ENCODE data around the gene NRBF2.

NRBF2 gene

DNA sequence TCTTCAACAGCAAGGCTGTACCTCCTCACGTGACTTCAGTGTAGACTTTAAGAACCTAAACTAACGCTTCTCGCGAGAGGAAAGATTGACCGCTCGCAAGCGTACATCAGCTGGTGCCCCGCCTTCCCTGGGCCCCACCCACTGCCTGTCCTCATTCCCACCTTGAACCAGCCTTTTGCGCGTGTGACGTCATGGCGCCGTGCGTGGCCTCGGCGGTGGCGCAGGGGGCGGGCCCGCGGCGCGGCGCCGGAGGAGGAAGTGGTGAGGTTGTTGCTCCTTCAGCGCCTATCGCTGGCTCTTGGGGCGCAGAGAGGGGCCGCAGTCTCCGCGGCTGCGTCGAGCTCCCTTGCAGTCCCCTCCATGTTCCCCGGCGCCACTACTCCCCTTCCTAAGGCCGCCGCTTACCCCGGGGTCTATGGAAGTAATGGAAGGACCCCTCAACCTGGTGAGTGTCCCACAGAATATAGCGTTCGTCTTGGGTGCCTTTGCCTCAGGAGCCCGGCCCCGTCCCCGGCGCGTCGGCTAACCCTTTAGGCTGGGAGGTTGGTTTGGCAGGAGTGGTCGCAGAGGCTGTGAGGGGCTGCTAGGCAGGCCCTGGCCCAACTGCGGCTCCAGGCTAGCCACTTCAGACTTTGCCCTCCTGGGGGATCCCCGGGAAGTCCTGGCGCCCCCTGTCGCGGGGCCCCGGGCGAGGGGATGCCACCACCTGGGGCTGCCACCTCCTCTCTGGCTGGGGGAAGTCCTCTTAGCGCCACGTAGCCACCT is at the start of gene NRBF2:
Gene NRBF2, plus strand, starts transcription at position 273 of the 765 bp plus-strand sequence. Its CDS starts 143 bp downstream, at position 416.
- TF ChIP-seq GATA2 (IDR thresholded peaks at IDR 0.05; ENCODE audit: low read depth, low read length) (no peak), GATA3 (IDR thresholded peaks at IDR 0.05; ENCODE audit: low read depth, low read length) (no peak)

DNA sequence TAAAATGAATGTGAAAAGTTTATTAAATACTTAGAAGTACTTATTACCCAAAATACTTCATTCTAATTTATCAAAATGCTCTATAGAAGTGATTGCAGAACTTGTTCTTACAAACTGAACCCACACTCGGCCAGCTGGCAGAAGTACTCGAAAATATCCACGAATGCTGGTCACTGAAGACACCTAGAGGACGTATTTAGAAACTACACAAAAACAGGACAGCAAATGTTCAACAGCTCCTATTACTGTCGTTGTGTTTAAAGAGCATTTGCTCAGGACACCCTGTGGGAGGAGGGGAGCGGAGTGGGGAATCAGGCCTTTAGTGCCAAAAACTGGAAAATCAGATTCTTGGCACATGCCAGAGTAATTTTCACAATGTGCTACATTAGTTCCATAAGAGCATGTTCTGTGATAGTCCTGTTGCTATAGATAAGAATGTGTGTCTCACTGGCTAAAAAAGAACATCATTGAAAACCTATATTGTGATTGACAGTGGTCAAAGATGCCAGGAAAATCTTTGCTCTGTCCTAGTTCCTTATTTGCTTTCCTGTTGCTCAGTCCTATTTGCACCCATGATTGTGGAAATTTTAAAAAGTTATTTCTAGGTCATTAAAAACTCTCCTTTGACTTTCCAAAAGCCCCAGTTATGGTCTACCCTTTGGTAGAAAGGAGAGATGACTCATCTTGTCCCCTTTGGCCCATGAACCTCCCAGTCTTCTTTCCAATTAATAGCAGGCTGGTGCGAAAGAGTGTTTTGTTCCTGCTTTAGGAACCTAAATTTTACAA is 49.0 kb upstream of the NRBF2 start:
- TF ChIP-seq GATA3 (IDR thresholded peaks at IDR 0.05; ENCODE audit: low read depth, low read length): no peak
- TF ChIP-seq GATA2 (IDR thresholded peaks at IDR 0.05; ENCODE audit: low read depth, low read length): no peak

DNA sequence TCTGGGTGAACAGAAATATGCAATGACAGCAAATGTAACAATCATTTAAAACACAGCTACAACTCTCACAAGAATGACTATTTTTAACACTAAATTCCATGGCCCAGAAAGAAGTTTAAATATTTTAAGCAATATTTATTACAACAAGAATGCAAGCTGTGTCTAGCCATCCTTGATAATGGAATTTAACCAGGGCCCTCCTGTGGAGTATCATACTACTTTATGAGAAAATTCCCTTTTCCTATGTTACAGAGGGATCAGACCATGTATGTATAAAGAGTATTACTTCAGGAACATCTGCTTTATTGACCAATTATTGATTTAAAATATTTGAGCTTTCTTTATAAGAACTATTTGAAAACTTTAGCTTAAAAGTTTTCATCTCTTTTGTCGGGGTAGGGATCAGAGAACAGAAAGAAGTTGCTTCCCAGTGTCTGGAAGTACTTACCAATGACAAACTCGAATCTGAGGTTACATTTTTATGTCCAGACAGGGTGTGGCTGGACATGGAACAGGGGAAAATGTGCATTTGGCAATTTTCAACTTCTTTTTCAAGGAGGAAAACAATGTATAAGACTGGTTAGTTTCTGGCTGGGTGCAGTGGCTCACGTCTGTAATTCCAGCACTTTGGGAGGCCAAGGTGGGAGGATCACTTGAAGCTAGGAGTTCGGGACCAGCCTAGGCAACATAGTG is 48.3 kb upstream of the NRBF2 start:
- TF ChIP-seq GATA3 (IDR thresholded peaks at IDR 0.05; ENCODE audit: low read depth, low read length): no peak
- no peak for TF ChIP-seq GATA2 (IDR thresholded peaks at IDR 0.05; ENCODE audit: low read depth, low read length)

DNA sequence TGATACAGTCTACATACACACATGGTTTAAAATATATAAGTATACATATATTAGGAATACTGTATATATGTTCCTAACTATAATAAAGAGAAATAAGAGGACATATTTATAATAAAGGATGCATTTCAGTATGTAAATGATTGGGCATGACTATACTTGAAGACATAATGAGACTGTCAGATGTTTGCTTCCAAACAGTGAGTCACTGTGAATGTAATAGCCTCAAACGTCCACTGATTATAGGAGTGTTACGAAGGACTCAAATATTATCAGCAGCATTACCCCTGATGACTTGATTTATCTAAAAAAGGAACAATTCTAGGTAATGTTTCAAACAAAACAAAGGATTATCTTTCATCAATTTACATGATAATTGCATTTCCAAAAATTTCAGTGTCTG is 39.9 kb upstream of the NRBF2 start:
- TF ChIP-seq GATA2 (IDR thresholded peaks at IDR 0.05; ENCODE audit: low read depth, low read length): no peak
- TF ChIP-seq GATA3 (IDR thresholded peaks at IDR 0.05; ENCODE audit: low read depth, low read length): no peak

DNA sequence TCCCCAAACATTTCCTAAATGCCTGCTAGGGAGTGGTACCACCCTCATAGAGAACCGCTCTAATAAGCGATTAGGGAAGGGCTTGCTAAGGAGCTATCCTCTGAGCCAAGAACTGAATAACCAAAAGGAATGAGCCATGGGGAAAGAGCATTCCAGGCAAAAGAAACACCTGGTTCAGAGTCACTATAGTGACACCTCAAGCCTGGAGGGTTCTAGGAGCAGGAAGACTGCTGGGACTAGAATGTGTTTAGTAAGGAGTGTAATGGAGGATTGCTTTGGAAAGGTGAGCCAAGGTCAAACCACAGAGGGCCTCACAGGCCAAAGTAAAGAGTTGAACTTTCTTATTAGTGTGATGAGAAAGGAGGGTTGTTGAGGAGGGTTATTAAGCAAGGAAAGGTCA is 38.7 kb upstream of the NRBF2 start:
- TF ChIP-seq GATA3 (IDR thresholded peaks at IDR 0.05; ENCODE audit: low read depth, low read length): no peak
- no peak for TF ChIP-seq GATA2 (IDR thresholded peaks at IDR 0.05; ENCODE audit: low read depth, low read length)

DNA sequence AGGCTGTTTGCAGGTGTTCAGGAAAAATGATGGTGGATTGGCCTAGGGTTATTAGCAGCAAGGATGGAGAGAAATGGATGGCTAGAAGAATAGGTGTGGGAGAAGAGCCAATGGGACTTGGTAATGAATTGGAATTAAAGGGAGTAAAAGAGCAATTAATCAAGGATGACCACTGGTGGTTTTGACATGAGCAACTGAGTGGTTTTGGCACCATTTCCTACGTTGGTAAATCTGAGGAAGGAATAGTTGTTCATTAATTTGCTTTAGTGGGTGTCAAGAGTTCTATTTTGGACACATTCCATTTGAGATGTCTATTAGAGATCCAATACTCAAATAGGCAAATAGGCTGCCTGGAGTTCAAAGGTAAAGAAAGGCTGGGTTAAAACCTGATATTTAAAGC is 38.2 kb upstream of the NRBF2 start:
- TF ChIP-seq GATA2 (IDR thresholded peaks at IDR 0.05; ENCODE audit: low read depth, low read length) (no peak), GATA3 (IDR thresholded peaks at IDR 0.05; ENCODE audit: low read depth, low read length) (no peak)

DNA sequence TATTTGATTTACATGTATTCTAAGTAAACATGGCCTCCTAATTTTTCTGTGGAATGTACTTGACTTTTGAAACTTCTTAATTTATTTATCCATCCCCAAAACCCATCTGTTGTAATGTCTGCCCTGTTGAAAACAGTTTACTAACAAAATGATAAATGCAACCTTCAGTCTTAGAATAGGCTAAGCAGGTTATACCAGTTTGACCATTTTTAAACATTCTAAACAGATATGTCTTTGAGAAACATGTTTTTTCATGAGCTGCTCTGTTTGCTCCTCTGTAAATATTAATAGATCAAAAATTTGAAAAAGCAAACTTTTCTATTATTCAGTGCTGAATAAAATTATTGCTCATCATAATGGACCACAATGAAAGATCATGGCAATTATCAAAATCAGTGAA is 33.4 kb upstream of the NRBF2 start:
- no peak for TF ChIP-seq GATA2 (IDR thresholded peaks at IDR 0.05; ENCODE audit: low read depth, low read length)
- no peak for TF ChIP-seq GATA3 (IDR thresholded peaks at IDR 0.05; ENCODE audit: low read depth, low read length)

DNA sequence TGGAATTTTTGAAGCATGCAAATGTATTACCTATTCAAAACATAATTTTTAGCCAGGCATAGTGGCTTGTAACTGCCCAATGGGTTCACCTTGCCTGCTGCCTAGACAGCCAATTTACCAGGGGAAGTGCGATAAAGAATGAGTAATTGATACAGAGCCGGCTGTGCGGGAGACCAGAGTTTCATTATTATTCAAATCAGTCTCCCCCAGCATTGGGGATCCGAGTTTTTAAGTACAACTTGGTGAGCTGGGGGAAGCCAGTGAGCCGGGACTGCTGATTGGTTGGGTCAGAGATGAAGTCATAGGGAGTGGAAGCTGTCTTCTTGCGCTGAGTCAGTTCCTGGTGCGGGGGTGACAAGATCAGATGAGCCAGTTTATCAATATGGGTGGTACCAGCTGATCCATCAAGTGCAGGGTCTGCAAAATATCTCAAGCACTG is 29.1 kb upstream of the NRBF2 start:
- TF ChIP-seq GATA2 (IDR thresholded peaks at IDR 0.05; ENCODE audit: low read depth, low read length) (no peak), GATA3 (IDR thresholded peaks at IDR 0.05; ENCODE audit: low read depth, low read length) (no peak)

DNA sequence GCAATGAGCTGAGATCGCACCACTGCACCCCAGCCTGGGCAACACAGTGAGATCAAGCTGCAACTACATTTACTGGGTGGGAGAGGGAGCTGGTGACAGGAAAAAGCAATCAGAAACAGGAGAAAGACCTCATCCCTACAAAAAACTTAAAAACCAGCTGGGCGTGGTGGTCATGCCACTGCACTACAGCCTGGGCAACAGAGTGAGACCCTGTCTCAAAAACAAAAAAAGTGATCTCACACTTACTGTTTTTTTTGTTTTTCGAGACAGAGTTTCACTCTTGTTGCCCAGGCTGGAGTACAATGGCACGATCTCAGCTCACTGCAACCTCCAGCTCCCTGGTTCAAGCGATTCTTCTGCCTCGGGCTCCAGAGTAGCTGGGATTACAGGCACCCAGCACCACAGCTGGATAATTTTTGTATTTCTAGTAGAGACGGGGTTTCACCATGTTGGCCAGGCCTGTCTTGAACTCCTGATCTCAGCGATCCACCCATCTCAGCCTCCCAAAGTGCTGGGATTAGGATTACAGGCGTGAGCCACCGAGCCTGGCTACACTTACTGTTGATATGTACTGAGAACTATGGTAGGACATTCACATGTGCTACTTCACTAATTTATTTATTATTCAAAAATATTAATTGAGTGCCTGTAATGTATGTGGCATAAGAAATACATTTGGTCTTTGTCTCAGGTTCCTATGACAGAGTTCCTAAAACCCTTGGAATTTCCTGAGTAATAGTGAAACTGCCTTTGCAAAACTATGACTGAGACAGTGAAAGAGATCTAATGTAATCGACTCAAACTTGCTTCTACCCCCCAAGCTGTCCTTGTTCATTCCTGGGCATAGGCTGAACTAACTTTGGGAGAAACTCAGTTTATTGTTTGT is 27.7 kb upstream of the NRBF2 start:
- no peak for TF ChIP-seq GATA2 (IDR thresholded peaks at IDR 0.05; ENCODE audit: low read depth, low read length)
- TF ChIP-seq GATA3 (IDR thresholded peaks at IDR 0.05; ENCODE audit: low read depth, low read length): no peak

DNA sequence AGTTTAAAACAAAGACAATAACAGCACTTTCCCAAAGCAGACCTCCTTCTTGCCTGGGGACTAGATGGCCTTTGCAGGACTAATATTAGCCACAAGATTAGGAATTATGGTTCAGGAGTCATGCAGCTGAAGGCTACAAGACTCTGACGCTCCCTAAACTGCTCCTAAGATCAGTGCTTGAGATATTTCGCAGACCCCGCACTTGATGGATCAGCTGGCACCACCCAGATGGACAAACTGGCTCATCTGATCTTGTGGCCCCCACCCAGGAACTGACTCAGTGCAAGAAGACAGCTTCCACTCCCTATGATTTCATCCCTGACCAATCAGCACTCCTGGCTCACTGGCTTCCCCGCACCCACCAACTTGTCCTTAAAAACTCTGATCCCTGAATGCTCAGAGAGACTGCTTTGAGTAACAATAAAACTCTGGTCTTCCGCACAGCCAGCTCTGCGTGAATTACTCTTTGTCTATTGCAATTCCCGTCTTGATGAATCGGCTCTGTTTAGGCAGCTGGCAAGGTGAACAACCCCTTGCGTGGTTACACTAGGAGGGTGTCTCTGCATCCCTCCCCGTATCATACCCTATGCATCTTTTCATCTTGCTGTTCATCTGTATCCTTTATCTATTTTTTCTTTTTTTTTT is 26.9 kb upstream of the NRBF2 start:
- TF ChIP-seq GATA3 (IDR thresholded peaks at IDR 0.05; ENCODE audit: low read depth, low read length) (no peak), GATA2 (IDR thresholded peaks at IDR 0.05; ENCODE audit: low read depth, low read length) (no peak)

DNA sequence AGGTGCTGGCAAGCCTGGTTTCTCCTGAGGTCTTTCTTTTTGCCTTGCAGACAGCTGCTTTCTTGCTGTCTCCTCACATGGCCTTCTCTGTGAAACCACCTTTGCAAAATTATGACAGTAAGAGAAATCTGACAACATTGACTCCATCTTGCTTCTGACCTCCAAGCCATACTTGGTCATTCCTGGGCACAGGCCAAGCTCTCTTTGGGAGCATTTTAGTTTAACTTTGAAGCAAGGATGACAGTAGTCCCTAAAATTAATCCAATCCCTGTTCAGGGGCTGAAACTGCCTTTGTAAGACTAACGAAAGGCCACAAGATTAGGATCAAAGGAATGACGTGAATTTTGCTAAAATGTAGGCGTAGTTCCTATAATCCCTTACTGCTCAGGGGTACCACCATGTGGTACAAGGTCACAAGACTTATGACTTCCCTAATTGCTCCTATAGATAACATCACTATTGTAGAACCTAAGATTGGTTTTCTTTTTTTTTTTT is 25.1 kb upstream of the NRBF2 start:
- TF ChIP-seq GATA3 (IDR thresholded peaks at IDR 0.05; ENCODE audit: low read depth, low read length): no peak
- no peak for TF ChIP-seq GATA2 (IDR thresholded peaks at IDR 0.05; ENCODE audit: low read depth, low read length)

DNA sequence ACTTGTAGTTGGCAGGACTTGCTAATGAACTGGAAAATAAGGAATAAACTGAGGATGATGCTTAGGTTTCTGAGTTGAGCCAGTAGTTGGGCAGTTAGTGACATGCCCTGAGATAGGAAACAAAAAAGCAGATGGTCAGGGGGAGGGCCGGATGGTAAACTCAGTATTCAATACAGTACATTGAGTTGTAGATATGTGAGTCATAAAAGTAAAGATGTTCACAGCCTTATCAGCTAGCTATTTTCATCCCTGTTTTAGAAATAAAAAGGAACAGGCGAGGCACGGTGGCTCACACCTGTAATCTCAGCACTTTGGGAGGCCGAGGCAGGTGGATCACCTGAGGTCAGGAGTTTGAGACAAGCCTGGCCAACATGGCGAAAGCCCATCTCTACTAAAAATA is 22.2 kb upstream of the NRBF2 start:
- TF ChIP-seq GATA2 (IDR thresholded peaks at IDR 0.05; ENCODE audit: low read depth, low read length) (no peak), GATA3 (IDR thresholded peaks at IDR 0.05; ENCODE audit: low read depth, low read length) (no peak)

All from SH-SY5Y (cell line).